Central memory CD8-positive, alpha-beta T cell (primary cell): ENCODE measurements around the gene ARHGAP24.
"Not testable (repeated sequence)": the region's sequence is repeated elsewhere in the genome, so short reads cannot be mapped to it uniquely, and the experiment has no call there.

Source experiments
- ATAC-seq: fragments of 150-1000 bp; cut with Tn5 transposase; replicated peaks from 2 replicates; pipeline ENCODE4 v1.10.0; 2022; ENCODE audit warnings: mild to moderate bottlenecking, moderate FRiP score, moderate number of reproducible peaks; ENCODE audit not compliant: poor library complexity, severe bottlenecking; ENCODE audit errors: extremely low read depth
- DNase-seq, 2 donors: peaks; one replicate each; pipeline ENCODE4 v3.0.0; 2021; ENCODE audit warnings: low spot score in 2 of 2
- H3K27ac Mint-ChIP-seq: one replicate; pipeline ENCODE4 v1.8.0; 2022; ENCODE audit warnings: low read depth, mild to moderate bottlenecking, moderate library complexity, mixed read lengths
- H3K27me3 Mint-ChIP-seq: one replicate; pipeline ENCODE4 v1.8.0; 2022; ENCODE audit warnings: mixed read lengths
- H3K36me3 Mint-ChIP-seq: one replicate; pipeline ENCODE4 v1.8.0; 2022; ENCODE audit warnings: mild to moderate bottlenecking, moderate library complexity, mixed read lengths; ENCODE audit not compliant: insufficient read depth
- H3K4me1 Mint-ChIP-seq: one replicate; pipeline ENCODE4 v1.8.0; 2022; ENCODE audit warnings: mixed read lengths
- H3K4me3 Mint-ChIP-seq: one replicate; pipeline ENCODE4 v1.8.0; 2022; ENCODE audit warnings: mild to moderate bottlenecking, moderate library complexity, mixed read lengths
- H3K9me3 Mint-ChIP-seq: one replicate; pipeline ENCODE4 v1.8.0; 2022; ENCODE audit warnings: mixed read lengths

The ARHGAP24 gene

DNA sequence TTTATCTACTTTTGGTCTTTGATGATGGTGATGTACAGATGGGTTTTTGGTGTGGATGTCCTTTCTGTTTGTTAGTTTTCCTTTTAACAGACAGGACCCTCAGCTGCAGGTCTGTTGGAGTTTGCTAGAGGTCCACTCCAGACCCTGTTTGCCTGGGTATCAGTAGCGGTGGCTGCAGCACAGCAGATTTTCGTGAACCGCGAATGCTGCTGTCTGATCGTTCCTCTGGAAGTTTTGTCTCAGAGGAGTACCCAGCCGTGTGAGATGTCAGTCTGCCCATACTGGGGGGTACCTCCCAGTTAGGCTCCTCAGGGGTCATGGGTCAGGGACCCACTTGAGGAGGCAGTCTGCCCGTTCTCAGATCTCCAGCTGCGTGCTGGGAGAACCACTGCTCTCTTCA lies 191.7 kb downstream of the ARHGAP24 start:
- ATAC-seq, DNase-seq: not testable (repeated sequence)

DNA sequence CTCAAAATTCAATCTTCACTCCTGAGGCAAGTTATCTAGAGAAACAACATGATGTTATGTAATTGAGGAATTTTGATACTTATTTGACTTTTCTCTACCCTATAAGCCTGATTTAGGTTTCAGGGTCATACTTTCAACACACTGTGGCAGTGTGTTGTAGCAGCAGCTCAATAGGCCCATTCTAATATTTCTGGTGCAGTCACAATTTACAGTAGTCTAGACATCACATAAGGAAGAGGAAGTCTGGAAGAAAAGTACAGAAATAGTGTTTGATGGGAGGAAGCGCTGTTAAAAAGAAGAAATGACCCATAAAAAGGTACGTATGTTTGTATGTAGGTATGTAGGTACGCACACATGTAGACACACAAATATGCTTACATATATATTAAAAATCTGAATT lies 194.3 kb downstream of the ARHGAP24 start:
- DNase-seq = no peak
- no peaks in the 10 kb centered on the region for H3K36me3 Mint-ChIP-seq
- H3K4me3 Mint-ChIP-seq = no peak overlapping the region
- peaks cover 29% of the 10 kb centered on the region for H3K9me3 Mint-ChIP-seq
- no peaks in the 10 kb centered on the region for H3K4me1 Mint-ChIP-seq
- no peak for ATAC-seq
- H3K27ac Mint-ChIP-seq = no peak overlapping the region
- no peaks in the 10 kb centered on the region for H3K27me3 Mint-ChIP-seq

More for the DNA sequence above, 191.7 kb downstream of the ARHGAP24 start:
- H3K27ac Mint-ChIP-seq, H3K4me3 Mint-ChIP-seq, H3K4me1 Mint-ChIP-seq, H3K27me3 Mint-ChIP-seq, H3K36me3 Mint-ChIP-seq: not testable (repeated sequence)
- H3K9me3 Mint-ChIP-seq = peaks cover 16% of the 10 kb centered on the region

DNA sequence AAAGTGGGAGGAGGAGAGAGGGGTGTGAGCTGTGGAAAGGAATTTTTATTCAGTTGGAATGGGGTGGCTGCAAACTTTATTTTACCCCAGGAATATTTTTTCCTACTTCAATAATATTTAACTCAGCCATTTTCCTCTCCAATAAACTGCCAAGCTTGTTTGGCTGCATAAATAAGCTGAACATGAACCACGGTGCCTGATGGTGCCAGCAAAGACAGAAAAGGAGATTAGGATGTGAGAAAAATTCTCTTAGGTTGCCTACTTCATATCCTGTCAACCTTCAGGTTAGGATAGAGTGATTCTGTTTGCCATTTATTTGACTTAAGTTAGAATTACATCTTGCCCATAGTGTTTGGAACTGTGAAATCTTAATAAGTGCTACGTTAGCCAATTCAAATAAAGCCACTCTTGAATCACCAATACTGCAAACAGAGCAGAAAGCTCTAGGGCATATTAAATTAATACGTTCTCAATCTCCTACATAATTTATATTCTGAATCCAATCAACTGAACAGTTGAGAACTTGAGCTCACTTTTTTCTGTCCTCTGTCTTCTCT lies 195.1 kb downstream of the ARHGAP24 start:
- H3K4me1 Mint-ChIP-seq = no peaks in the 10 kb centered on the region
- no peaks in the 10 kb centered on the region for H3K27me3 Mint-ChIP-seq
- H3K27ac Mint-ChIP-seq = no peak overlapping the region
- peaks cover 29% of the 10 kb centered on the region for H3K9me3 Mint-ChIP-seq
- ATAC-seq (no peak), DNase-seq (no peak)
- H3K36me3 Mint-ChIP-seq = no peaks in the 10 kb centered on the region
- no peak overlapping the region for H3K4me3 Mint-ChIP-seq

DNA sequence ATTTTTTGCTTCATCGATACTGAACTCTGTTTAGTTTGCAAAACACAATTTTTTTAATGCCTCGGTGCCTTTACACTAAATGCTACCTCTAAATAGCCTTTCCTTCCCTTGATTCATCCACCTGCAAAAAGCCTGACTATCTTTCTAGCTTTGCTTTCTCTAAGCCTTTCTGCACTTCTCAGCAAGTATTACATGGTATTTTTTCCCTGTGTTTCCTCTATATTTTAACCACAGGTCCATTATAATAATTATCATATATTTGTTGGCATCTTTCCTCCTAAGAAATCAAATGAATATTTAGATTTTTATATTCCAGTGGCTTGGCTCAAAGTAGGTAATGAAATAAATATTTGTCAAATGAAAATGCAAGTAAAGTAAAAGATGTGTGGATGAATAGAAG lies 196.2 kb downstream of the ARHGAP24 start:
- Mint-ChIP-seq H3K4me1 (no peaks in the 10 kb centered on the region), H3K27ac (no peak overlapping the region), H3K36me3 (no peaks in the 10 kb centered on the region), H3K9me3 (peaks cover 27% of the 10 kb centered on the region), H3K4me3 (no peak overlapping the region), H3K27me3 (no peaks in the 10 kb centered on the region)
- ATAC-seq (no peak), DNase-seq (no peak)

DNA sequence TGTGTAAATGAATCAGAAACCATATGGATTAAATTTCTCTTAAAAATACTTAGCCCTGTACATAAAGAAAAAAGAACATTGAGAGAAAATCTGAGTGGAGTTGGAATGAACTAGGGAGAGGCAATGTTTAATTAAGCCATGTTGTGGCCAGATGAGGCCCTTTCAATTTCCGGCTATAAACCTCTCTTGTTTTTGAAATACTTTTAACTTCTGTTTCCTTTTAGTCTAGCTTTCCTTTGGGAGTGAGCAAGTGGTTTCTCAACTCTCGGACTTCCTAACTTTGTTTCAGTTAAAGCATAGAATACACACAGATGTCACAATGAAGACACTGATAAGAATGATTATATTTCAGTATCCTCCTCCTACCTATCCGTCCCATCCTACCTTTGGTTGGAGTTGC lies 197.2 kb downstream of the ARHGAP24 start:
- ATAC-seq = no peak
- peaks cover 24% of the 10 kb centered on the region for H3K9me3 Mint-ChIP-seq
- no peaks in the 10 kb centered on the region for H3K4me1 Mint-ChIP-seq
- H3K27me3 Mint-ChIP-seq = no peaks in the 10 kb centered on the region
- no peak for DNase-seq
- H3K36me3 Mint-ChIP-seq = no peaks in the 10 kb centered on the region
- no peak overlapping the region for H3K4me3 Mint-ChIP-seq
- H3K27ac Mint-ChIP-seq = no peak overlapping the region

DNA sequence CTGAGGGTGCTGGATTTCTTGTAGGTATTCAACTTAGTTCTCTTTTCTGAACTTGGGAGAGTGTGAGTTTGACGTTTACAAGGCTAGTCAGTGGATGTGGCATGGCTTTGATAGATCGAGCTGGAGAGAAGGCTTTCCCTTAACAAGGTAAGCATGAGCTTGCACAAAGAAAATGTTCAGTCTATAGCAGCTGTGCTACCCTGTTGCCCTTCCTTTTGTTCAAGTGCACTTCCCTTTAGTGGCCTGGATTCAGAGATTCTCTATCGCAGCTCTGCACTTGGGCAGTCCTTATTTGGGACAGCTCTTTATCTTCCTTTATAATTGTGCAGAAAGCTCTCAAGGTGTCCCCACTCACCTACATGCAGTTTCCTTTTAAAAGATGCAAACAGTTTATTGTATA lies 198.0 kb downstream of the ARHGAP24 start:
- H3K4me3 Mint-ChIP-seq = no peak overlapping the region
- H3K36me3 Mint-ChIP-seq = no peaks in the 10 kb centered on the region
- peaks cover 24% of the 10 kb centered on the region for H3K9me3 Mint-ChIP-seq
- H3K4me1 Mint-ChIP-seq = no peaks in the 10 kb centered on the region
- no peaks in the 10 kb centered on the region for H3K27me3 Mint-ChIP-seq
- ATAC-seq = no peak
- no peak for DNase-seq
- no peak overlapping the region for H3K27ac Mint-ChIP-seq

DNA sequence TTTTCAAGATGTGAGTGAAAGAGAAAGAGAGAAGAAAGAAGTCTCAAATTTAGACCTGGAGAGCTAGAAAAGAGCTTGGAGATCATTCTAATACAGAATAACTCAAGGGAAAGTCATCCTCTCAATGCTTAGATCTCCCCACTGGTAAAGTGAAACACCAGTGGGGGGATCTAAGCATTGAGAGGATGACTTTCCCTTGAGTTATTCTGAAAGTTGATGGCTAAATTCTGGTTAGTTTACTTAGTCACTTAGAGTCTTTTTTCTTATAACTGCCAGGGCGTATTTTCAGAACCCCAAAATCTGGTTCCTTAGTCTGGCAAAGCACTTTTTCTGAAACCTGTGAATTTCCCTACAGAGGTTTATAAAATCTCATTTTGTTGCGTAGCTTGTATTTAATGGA lies 198.6 kb downstream of the ARHGAP24 start:
- H3K27ac Mint-ChIP-seq = no peak overlapping the region
- ATAC-seq (no peak), DNase-seq (no peak)
- H3K4me3 Mint-ChIP-seq = no peak overlapping the region
- H3K9me3 Mint-ChIP-seq = peaks cover 18% of the 10 kb centered on the region
- no peaks in the 10 kb centered on the region for H3K36me3 Mint-ChIP-seq
- H3K27me3 Mint-ChIP-seq = no peaks in the 10 kb centered on the region
- H3K4me1 Mint-ChIP-seq = no peaks in the 10 kb centered on the region

DNA sequence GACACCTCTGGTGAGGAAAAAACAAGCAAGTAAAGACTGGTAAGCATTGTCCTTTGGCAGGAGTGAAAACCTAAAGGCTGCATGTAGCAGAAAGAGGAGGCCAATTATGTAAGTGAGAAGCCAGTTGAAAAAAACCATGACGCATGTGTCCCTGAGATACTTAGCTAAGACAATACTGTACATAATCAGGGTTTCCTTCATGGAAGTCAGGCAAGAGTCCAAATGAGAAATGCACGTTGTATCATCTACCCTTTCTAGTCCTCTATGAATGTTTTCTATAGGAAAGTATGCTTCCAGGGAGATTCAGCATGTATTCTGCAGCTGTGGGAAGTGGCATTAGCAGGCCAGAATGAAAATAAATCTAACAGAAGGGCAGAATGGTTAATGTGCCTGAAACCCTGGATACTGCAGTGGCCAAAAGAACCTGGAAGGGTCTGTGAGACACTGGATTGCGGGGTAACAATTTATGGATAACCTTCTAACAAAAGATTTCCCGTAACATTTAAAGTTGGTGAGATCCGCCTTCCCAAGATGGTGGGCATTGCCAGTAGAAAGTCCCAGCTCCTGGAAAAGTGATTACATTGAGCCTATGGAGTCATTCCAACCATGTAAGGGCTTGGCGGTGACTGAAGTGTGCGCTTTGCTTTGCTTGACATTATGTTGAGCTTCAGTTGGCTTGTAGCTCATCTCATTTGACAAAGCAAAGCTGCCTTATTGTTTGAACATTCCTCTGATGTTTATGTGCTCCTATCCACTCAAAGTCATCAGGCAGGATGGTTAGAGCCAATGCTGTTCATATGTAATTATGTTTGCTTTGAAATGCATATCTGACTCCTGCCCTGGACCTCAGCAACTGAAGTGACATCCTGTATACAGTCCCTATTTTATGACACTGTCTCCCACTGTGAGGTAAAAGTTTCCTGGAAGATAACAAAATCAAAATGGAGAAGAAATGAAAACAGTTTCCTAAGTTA lies 200.4 kb downstream of the ARHGAP24 start:
- Mint-ChIP-seq H3K4me1 (no peaks in the 10 kb centered on the region), H3K27ac (no peak overlapping the region)

DNA sequence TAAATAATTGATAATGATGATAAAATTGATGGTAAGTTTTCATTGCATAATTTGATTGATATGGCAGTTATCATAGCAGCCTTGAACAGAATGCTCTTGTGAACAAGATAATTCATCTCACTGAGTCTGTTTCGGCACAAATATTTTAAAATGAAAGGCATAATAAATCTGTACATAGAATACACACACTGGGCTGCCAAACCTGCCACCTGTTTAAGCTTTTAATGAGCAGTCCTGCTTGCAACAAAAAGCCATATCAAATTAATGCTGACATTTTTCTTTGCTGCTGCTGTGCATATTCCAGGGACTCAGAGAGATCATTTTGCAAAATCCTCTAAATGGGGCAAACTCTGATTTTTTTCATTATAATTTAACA lies 201.1 kb downstream of the ARHGAP24 start:
- Mint-ChIP-seq H3K4me3 (no peak overlapping the region), H3K36me3 (peaks cover 1% of the 10 kb centered on the region), H3K9me3 (peaks cover 19% of the 10 kb centered on the region), H3K4me1 (no peaks in the 10 kb centered on the region), H3K27ac (no peak overlapping the region), H3K27me3 (no peaks in the 10 kb centered on the region)
- DNase-seq (no peak), ATAC-seq (no peak)

More for the DNA sequence above, 200.4 kb downstream of the ARHGAP24 start:
- Mint-ChIP-seq H3K27me3 (no peaks in the 10 kb centered on the region), H3K36me3 (peaks cover 1% of the 10 kb centered on the region), H3K9me3 (peaks cover 19% of the 10 kb centered on the region), H3K4me3 (no peak overlapping the region)
- no peak for ATAC-seq
- no peak for DNase-seq

DNA sequence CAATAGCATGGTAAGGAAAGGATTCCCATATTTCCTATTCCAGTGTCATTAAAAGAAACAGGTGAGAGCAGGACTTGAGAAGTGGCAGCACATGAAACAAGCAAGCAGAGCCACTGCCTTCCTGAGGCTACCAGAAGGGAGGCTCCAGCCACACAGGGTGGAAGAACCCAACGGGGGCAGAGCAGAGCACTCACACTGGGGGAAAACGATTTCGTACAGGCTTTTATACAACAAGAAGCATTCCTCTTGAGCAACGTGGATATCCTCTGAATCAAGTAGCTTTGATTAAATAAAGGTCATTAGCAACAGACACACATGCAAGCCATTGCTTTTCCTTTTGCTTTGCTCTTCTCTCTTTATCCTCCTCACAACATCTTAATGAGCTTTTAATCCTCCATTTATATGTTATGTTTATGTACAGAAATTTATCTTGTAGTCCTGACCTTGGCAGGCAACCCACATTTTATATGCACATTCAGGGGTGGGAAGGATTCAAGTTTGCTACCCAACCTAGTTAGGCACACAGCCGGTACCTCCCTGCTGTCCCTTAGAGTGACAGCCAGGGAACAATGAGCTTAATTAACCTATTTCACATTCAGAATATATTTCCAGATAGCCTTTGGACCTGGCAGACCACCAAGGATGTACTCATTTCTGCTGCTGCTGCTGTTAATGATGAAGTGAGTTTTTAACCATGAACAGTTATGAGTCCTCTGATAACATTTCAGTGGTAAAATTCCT lies 202.1 kb downstream of the ARHGAP24 start:
- Mint-ChIP-seq H3K27ac (no peak overlapping the region), H3K36me3 (peaks cover 1% of the 10 kb centered on the region), H3K9me3 (peaks cover 19% of the 10 kb centered on the region), H3K4me3 (no peak overlapping the region), H3K4me1 (no peaks in the 10 kb centered on the region), H3K27me3 (no peaks in the 10 kb centered on the region)
- ATAC-seq (no peak), DNase-seq (no peak)

DNA sequence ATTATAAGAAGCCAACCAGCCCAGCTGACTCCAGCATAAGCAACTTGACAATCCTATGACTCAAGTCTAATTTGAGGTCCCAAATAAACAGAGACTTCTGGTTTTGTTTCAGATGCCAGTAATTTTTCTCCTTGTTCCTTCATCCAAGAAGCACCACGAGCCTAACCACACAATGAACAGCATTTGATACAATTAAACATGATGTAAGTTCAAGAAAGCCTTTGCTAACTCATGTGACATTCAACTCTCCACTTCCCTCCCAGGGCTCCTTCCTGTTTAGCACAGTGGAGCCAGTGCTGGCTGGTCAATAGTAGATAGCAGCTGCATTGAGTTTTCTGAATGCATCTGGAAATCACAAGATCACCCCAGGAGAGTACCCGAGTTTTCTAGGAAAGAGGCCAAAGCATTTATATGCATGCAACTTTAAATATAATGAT lies 206.3 kb downstream of the ARHGAP24 start:
- DNase-seq (no peak), ATAC-seq (no peak)
- Mint-ChIP-seq H3K9me3 (peaks cover 5% of the 10 kb centered on the region), H3K36me3 (peaks cover 1% of the 10 kb centered on the region), H3K27me3 (no peaks in the 10 kb centered on the region), H3K4me3 (no peak overlapping the region), H3K4me1 (no peaks in the 10 kb centered on the region), H3K27ac (no peak overlapping the region)

DNA sequence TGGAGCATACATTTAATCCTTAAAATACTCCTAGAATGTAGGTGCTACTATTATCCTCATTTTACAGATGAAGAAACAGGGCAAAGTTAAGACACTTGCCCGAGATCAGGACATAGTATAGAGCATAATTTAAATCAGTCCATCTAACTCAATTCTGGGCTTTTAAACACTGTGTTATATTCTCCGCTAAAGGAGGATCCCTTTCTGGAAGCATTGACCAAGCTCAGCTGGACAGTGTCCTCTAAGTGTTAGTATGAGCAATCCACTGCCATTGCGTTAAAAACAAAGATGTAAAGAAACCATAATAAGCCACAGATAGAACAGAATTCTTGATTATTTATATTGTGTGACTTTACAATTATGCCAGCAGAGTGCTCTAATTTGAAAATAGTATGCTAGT lies 207.0 kb downstream of the ARHGAP24 start:
- ATAC-seq (no peak), DNase-seq (no peak)
- H3K4me3 Mint-ChIP-seq = no peak overlapping the region
- peaks cover 5% of the 10 kb centered on the region for H3K9me3 Mint-ChIP-seq
- H3K36me3 Mint-ChIP-seq = peaks cover 1% of the 10 kb centered on the region
- H3K4me1 Mint-ChIP-seq = no peaks in the 10 kb centered on the region
- H3K27me3 Mint-ChIP-seq = no peaks in the 10 kb centered on the region
- H3K27ac Mint-ChIP-seq = no peak overlapping the region
